ENCODE data around the gene PREB. TPM values are rescaled to one million over a fixed set of nuclear protein-coding genes. Genes with fewer than 3 reads are reported as not detected.
A peak's percentile ranks its signal among the peaks of the same experiment; 100 is the strongest.

Gene PREB
- total and polyA plus RNA-seq, 8 donors = 34.3 to 65.3 (median 39.9) TPM

DNA sequence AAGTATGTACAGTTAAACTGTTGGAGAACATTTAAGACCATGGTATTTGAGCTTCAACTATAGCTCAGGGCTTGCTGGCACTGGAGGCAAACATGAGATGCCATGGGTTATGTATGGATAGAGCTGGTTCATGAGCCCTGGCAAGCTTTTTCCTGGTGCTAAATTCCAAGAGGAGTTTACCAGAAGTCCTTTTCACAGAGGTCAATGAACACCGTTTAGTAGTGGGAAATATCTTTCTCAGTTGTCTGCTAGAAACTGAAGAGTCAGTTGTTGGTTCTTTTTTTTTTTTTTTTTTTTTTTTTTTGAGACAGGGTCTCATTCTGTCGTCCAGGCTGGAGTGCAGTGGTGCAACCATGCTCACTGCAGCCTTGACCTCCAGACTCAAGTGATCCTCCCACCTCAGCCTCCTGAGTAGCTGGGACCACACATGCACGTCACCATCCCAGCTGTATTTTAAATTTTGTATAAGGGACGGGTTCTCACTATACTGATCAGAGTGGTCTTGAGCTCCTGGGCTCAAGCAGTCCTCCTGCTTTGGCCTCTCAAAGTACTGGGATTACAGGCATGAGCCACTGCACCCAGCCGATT is 46.5 kb downstream of the PREB start:
- no peaks in the 10 kb centered on the region for H3K9me3 ChIP-seq
- H3K36me3 ChIP-seq = no peaks in the 10 kb centered on the region
- H3K27ac ChIP-seq = no peak overlapping the region
- TF ChIP-seq, protein P1, sequence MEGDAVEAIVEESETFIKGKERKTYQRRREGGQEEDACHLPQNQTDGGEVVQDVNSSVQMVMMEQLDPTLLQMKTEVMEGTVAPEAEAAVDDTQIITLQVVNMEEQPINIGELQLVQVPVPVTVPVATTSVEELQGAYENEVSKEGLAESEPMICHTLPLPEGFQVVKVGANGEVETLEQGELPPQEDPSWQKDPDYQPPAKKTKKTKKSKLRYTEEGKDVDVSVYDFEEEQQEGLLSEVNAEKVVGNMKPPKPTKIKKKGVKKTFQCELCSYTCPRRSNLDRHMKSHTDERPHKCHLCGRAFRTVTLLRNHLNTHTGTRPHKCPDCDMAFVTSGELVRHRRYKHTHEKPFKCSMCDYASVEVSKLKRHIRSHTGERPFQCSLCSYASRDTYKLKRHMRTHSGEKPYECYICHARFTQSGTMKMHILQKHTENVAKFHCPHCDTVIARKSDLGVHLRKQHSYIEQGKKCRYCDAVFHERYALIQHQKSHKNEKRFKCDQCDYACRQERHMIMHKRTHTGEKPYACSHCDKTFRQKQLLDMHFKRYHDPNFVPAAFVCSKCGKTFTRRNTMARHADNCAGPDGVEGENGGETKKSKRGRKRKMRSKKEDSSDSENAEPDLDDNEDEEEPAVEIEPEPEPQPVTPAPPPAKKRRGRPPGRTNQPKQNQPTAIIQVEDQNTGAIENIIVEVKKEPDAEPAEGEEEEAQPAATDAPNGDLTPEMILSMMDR (IDR thresholded peaks at IDR 0.05) = no peak
- H3K4me1 ChIP-seq = peaks cover 3 to 25% of the 10 kb centered on the region in 2 donors
- intact Hi-C loops (cut with DNase I) = loop anchor here in 1 of 2 donors (10.0 kb wide), 2 partner anchors 53 to 123 kb away; partner anchors contain the start of gene TMEM214
- no peak overlapping the region for H3K4me3 ChIP-seq
- DNase-seq = peak in 1 of 4 donors; percentile 15
- no peaks in the 10 kb centered on the region for H3K27me3 ChIP-seq
- no peak for ATAC-seq

DNA sequence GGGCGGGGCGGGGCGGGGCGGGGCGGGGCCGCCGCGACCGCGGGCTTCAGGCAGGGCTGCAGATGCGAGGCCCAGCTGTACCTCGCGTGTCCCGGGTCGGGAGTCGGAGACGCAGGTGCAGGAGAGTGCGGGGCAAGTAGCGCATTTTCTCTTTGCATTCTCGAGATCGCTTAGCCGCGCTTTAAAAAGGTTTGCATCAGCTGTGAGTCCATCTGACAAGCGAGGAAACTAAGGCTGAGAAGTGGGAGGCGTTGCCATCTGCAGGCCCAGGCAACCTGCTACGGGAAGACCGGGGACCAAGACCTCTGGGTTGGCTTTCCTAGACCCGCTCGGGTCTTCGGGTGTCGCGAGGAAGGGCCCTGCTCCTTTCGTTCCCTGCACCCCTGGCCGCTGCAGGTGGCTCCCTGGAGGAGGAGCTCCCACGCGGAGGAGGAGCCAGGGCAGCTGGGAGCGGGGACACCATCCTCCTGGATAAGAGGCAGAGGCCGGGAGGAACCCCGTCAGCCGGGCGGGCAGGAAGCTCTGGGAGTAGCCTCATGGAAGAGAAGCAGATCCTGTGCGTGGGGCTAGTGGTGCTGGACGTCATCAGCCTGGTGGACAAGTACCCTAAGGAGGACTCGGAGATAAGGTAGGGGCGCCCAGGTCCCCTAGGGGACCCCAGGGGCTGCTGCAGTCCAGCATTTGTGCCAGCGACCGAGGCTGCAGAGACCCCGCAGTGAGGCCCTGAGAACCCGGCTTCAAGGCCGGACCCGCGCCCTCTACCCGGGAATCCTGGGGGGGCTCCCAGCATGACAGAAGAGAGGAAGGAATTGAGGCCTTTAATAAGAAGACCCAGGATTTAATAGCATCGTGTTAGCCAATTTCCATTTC is 47.5 kb downstream of the PREB start, which contains the start of gene KHK:
Gene KHK, plus strand, starts transcription at position 49 of the 870 bp plus-strand sequence. Its CDS starts 488 bp downstream, at position 537.
- intact Hi-C loops (cut with DNase I) = loop anchor here in 1 of 2 donors (10.0 kb wide), 2 partner anchors 52 to 122 kb away; partner anchors contain the start of gene TMEM214

GRCh38 chr2:27086090-27086723 is 48.2 kb downstream of the PREB start:
- H3K36me3 ChIP-seq = peaks cover 0 to 5% of the 10 kb centered on the region in 2 donors
- peak overlapping the region; percentile 44 to 68 for H3K4me3 ChIP-seq
- H3K4me1 ChIP-seq = peaks cover 14 to 40% of the 10 kb centered on the region in 2 donors
- no peaks in the 10 kb centered on the region for H3K27me3 ChIP-seq
- DNase-seq = peak; percentile 94 to 100 (median 96)
- TF ChIP-seq, protein P1 (IDR thresholded peaks at IDR 0.05) = peak; percentile 81 to 97
- no peaks in the 10 kb centered on the region for H3K9me3 ChIP-seq
- ATAC-seq = peak; percentile 91
- intact Hi-C loops (cut with DNase I) = loop anchor here in 1 of 2 donors (10.0 kb wide), 2 partner anchors 51 to 121 kb away; partner anchors contain the start of gene TMEM214
- H3K27ac ChIP-seq = peak overlapping the region; percentile 91 to 93

More for the DNA sequence above, 47.5 kb downstream of the PREB start, which contains the start of gene KHK:
- peaks cover 0 to 5% of the 10 kb centered on the region in 2 donors for H3K36me3 ChIP-seq
- TF ChIP-seq, protein P1 (IDR thresholded peaks at IDR 0.05) = peak in 1 of 2 donors; percentile 53
- H3K27me3 ChIP-seq = no peaks in the 10 kb centered on the region
- H3K4me3 ChIP-seq = peak within 1 kb of the TSS; percentile 44 to 68
- ATAC-seq (peak; percentile 42), DNase-seq (peak in 2 of 4 donors; percentile 67 to 91)
- H3K9me3 ChIP-seq = no peaks in the 10 kb centered on the region
- peak within 1 kb of the TSS; percentile 91 to 93 for H3K27ac ChIP-seq
- peaks cover 7 to 32% of the 10 kb centered on the region in 2 donors for H3K4me1 ChIP-seq

GRCh38 chr2:27085673-27086089 is 48.8 kb downstream of the PREB start:
- H3K4me1 ChIP-seq = peaks cover 16 to 43% of the 10 kb centered on the region in 2 donors
- H3K36me3 ChIP-seq = peaks cover 0 to 5% of the 10 kb centered on the region in 2 donors
- DNase-seq = peak in 3 of 4 donors; percentile 71 to 93 (median 85)
- peak overlapping the region; percentile 44 to 68 for H3K4me3 ChIP-seq
- no peaks in the 10 kb centered on the region for H3K27me3 ChIP-seq
- ATAC-seq = peak; percentile 69
- H3K9me3 ChIP-seq = no peaks in the 10 kb centered on the region
- intact Hi-C loops (cut with DNase I) = loop anchor here in 1 of 2 donors (10.0 kb wide), 2 partner anchors 51 to 121 kb away; partner anchors contain the start of gene TMEM214
- peak overlapping the region; percentile 91 to 93 for H3K27ac ChIP-seq
- TF ChIP-seq, protein P1 (IDR thresholded peaks at IDR 0.05) = peak in 1 of 2 donors; percentile 31

Measured in left lung (tissue), 10 donors.